Activated T-helper 1 cell treated with Interleukin-2 at 50 U/mL for 16 hours (primary cell): ENCODE measurements around the gene ZNF709.
"Not testable (repeated sequence)": the region's sequence is repeated elsewhere in the genome, so short reads cannot be mapped to it uniquely, and the experiment has no call there.

ENCODE experiments used
- DNase-seq: peaks from one replicate; pipeline ENCODE4 v3.0.0-alpha.2; 2020; ENCODE audit warnings: low read depth

Gene ZNF709

DNA sequence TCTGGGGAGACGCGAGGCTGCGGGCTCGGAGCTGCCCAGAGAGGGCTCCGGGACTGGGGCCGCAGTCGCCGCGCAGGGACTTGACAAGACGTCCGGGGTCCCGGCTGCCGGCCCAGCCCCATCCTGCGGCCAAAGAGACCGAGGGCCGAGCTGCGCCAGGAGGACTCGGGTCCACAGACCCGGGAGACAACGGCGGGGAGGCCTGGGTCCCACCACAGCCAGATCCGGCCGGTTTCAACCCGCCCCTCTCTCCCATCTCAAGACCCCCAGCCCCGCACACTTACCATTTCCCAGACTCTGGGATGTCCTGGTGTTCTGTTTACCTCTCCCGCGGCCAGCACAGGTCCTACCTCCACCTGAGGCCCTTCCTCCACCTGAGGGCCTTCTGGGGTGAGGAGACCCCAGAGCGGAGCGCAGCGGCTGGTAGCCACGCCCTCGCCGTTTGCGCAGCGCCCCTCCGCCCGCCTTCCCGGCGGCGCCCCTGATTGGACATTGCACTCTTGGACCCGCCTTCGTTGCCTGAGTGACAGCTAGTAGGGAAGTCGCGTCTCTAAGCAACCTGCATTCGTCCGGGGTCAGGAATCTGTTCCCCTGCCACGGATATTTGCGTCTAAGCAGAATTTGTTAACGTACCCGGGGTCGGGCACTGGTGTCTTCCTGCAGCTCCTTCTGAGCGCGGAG is at the start of gene ZNF709:
ZNF709 (minus strand) TSS at position 446 of the 681 bp plus-strand sequence; CDS start at position 287, 159 bp downstream.
- peak; percentile 77 for DNase-seq

DNA sequence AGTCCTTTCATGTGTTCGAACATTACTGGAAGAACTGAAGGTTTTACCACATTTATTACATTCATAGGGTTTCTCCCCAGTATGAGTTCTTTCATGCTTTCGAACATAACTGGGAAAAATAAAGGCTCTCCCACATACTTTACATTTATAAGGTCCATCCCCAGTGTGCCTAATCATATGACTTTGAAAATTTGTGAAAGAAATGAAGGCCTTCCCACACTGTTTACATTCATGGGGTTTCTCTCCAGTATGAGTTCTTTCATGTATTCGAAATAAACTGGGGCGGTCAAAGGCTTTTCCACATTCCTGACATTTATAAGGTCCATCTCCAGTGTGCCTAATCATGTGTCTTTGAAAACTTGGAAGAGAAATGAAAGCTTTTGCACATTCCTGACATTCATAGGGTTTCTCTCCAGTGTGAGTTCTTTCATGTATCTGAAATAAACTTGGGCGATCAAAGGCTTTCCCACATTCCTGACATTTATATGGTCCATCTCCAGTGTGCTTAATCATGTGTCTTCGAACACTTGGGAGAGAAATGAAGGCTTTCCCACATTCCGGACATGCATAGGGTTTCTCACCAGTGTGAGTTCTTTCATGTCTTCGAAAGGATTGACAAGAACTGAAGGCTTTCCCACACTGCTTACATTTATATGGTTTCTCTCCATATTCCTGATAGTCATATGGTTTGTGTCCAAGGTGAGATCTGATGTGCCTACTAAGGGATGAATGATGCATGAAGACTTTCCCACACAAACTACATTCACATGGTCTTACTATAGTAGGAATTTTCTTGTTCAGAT is 42.6 kb upstream of the ZNF709 start:
- DNase-seq, result no peak

DNA sequence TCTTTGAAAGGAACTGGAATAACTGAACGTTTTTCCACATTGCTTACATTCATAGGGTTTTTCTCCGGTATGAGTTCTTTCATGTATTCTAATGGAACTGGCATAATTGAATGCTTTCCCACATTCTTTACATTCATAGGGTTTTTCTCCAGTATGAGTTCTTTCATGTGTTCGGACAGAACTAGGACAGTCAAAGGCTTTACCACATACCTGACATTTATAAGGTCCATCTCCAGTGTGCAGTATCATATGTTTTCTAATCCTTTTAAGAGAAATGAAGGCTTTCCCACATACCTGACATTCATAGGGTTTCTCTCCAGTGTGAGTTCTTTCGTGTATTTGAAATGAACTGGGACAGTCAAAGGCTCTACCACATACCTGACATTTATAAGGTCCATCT is 41.9 kb upstream of the ZNF709 start:
- DNase-seq, result no peak

DNA sequence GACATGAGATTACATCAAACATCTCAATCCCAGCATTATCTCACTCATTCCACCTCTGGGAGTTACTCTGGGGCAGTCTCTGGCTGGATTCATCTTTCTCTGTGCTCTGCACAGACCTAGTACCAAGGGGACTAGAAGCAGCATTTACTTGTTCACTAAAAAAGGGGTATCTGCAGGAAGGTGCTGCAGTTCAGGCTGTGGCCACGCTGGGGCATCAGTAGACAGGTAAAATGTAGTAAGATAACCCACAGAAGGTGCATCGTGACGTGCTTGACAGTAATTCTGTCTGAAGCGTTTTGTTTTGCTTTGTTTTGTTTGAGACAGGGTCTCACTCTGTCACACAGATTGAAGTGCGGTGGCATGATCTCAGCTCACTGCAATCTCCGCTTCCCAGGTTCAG is 37.4 kb upstream of the ZNF709 start:
- DNase-seq, result no peak

DNA sequence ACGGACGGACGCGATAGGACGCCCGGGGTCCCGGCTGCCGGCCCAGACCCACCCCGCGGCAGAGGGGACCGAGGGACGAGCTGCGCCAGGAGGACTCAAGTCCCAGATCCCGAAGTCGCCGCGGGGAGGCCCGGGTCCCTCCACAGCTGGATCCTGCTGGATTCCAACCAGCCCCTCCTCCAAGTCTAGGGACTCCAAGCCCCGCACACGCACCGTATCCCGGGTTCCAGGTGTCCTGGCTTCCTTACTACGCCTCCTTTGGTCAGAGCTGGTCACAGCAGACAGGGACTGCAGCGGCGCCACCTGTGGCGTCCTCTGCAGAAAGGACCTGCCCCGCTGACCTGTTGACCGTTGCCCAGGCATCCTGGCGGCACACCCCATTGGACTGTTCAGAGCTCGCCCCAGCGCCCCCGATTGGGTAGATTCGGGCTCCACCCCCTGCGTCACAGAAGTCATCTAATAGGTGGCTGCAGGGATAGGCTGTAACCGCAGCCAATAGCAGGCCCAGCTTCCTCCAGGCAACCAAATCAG is 29.0 kb upstream of the ZNF709 start:
- DNase-seq, result no peak

DNA sequence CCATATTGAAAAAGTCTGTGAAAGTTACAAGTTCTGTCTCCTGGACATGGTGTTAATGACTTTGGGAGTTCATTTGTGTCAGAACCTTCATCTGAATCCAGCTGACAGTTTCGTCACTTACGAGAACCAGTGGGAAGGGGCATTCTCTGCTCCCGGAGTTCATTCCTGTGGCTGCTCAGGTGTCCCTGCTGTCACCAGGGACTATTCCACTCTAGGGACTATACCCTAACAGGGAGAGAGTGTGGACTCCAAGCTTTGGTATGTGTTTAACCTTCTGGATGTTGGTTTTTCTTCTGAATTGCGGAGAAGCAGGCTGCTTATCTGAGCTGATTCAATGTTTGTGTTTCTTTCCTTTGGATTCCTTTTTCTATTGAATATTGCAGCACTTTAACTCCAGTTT is 12.4 kb upstream of the ZNF709 start:
- no peak for DNase-seq

DNA sequence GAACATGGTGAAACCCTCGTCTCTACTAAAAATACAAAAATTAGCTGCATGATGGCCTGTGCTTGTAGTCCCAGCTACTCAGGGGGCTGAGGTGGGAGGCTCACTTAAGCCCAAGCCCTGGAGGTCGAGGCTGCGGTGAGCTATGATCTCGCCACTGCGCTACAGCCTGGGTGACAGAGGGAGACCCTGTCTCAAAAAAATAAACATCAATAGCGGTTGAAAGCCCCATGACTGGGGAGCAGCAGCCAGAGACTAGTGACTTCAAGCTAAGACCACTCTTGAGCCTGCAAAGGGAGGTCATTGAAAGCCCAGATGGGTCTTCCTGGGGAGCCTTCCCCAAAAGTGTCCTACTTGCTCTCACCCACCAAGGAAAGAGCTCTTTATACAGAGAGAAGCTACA is 11.9 kb upstream of the ZNF709 start:
- DNase-seq, result no peak

DNA sequence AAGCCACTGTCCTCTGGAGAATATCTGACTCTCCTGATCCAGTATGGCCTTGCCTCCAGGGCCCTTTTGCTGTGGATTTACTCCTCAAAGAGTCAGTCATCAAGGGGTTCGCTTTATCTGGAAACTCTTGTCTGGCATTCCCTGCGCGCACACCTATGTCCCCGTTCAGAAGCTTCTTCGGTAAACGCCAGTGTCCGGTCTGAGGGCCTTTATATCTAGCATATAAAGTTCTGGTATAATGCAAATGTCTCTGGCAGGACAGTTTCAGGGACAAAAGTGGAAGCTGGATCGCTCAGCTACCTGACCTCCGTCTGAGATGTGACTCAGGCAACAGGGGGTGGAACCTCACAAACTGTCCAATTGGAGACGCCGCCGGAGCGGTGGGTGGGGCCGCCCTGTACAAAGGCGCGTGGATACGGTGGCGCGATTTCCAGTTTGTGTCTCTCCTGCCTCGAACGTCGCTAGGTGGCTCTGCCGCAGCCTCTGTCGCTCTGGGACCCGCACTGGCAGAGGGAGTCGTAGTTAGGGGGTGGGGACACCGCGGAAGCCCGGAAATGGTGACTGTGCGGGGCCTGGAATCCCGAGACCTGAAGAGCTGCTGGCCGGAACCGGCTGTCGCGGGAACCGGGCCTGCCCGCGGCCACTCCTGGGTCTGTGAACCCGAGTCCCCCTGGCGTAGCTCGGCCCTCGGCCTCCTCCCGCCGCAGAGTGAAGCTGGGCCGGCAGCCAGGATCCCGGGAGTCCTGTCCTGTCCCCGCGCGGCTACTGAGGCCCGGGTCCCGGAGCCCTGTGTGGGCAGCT is 10.6 kb upstream of the ZNF709 start:
- peak; percentile 88 for DNase-seq

DNA sequence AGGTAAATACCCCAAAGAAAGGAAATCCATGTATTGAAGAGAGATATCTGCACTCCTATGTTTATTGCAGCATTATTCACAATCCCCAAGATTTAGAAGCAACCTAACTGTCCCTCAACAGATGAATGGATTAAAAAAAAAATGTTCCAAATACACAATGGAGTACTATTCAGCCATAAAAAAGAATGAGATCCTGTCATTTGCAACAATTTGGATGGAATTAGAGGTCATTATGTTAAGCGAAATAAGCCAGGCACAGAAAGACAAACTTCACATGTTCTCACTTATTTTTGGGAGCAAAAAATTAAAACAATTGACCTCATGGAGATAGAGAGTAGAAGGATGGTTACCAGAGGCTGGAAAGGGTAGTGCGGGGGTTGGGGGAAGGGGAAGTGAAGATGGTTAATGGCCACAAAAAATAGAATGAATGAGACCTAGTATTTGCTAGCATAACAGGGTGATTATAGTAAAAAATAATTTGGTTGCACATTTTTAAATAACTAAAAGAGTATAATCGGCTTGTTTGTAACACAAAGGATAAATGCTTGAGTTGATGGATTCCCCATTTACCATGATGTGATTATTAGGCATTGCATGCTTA is 9.7 kb upstream of the ZNF709 start:
- DNase-seq, result no peak

DNA sequence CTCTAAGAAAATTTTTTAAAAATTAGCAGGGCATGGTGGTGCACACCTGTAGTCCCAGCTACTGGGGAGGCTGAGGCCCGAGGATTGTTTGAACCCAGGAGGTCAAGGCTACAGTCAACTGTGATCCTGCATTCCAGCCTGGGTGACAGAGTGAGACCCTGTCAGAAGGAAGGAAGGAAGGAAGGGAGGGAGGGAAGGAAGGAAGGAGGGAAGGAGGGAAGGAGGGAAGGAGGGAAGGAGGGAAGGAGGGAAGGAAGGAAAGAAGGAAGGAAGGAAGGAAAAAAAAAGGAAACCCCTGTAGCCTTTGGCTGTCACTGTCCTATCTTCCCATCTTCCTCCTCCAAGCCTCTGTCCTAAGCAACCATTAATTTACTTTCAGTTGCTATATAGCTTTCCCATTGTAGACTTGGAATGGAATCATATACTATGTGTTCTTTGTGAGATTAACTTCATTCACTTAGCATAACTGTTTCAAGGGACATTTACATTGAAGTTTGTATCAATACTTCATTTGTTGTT is 1.7 kb upstream of the ZNF709 start:
- not testable (repeated sequence) for DNase-seq

DNA sequence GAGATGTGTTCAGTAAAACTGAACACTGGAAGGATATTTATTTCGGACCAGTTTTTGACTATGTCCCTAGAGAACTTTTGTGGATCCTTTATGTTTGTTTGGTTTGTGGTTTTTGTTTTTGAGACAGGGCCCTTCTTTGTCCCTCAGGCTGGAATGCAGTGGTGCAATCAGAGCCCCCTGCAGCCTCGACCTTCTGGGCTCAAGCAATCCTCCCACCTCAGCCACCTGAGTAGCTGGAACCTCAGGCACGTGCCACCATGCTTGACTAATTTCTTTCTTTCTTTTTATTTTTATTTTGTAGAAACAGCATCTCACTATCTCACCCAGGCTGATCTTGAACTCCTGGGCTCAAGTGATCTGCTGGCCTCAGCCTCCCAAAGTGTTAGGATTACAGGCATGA is 955 bp upstream of the ZNF709 start:
- DNase-seq, result no peak

DNA sequence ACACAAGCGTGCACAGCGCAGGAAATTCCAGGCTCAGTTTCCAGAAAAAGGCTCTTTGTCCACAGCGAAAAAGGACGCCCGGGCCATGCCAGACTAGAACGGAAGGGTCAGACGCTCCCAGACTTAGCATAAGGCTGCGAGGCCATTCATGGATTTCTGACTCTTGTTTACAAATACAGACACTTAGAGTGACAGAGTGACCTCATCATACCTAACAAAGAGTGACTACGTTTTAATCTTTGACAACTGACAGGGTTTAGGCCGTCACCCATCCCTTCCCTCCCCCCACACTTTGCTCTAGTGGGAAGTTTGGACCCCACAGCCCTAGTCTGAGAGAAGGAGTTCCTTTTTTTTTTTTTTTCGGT is 418 bp upstream of the ZNF709 start:
- DNase-seq, result no peak

DNA sequence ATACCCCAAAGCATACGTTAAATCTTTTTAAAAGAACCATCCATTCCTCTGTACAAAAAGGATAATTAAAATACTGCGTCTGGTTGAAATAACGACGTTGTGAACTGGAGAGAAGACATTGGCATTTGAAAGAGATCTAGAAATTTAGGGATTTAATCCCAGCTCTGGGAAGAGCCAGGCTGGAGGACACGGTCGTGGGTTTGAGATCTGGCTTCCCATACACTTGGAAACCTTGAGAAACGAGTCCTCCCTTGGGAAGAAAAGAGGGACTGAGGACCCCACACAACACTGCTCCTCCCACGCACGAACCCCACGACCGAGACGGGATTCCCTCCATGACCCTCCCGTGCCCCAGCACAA is 625 bp downstream of the ZNF709 start:
- DNase-seq, result no peak

DNA sequence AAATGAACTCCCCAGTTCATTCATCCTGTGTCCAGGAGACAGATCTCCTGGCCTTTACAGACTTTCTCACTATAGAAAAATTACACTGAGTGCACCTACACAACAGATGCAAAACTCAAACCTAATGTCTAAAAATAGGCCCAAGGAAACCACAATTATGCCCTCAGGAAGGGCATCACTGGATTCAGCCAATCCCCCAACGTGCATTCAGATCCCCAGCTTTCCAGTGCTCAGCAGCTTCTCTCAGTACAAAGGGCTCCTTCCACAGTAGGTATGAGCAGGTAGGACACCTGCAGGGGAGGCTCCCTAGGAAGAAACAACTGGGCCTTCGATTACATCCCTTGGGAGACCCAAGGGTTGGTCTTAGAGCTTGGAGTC is 2.1 kb downstream of the ZNF709 start:
- DNase-seq, result no peak

DNA sequence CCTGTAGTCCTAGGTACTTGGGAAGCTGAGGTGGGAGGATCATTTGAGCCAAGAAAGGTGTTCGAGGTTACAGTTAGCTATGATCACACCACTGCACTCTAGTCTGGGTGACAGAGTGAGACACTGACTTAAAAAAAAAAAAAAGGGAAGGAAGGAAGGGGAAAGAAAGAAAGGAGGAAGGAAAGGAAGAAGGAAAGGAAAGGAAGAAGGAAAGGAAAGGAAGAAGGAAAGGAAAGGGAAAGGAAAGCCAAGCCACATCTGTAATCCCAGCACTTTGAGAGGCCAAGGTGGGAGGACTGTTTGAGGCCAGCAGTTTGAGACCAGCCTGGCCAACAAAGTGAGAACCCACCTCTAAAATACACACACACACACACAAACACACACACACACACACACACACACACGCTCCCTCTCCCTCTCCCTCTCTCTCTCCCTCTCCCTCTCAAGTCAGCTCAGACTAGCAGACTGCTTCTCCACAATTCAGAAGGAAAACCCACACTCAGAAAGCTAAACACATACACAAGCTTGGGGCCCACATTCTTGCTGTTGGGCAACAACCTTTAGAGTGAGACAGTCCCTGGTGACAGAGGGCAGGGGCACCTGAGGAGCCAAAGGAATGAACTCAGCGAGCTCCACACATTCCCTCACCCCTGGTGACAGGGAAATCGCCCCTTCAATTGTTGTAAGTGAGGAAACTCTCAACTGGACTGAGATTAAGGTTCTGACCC is 2.7 kb downstream of the ZNF709 start:
- no peak for DNase-seq

DNA sequence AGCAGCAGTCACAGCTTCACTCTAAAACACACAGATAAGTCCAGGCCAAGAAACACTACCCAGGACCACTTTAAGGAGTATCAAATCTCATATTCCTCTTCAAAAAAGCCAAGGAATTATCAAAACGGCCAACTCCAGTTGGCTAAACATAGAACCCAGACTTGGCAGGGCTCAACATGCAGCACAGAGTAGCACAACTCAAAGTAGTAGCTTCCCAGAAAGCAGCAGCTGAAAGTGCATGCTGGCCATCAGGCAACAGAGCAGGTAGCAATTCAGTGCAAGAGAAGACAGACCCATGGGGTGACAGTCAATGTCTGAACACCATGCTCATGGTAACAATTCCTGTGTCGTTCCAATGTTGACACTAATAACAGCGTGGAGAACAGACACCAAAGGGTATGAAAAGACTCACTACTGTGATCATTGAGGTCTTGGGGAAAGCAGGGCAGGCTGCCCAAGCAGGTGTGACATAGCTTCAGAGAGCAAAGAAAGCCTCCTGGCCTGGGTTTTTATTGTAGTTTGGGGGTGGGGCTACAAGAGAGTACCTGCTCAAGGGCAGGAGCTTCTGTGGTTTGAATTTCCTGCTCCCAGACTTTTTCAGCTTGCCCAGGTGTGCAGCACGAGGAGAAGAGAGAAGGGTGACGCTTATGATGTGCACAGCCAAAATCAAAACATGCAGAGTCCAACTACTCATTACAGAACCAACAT is 6.2 kb downstream of the ZNF709 start:
- DNase-seq, result no peak

DNA sequence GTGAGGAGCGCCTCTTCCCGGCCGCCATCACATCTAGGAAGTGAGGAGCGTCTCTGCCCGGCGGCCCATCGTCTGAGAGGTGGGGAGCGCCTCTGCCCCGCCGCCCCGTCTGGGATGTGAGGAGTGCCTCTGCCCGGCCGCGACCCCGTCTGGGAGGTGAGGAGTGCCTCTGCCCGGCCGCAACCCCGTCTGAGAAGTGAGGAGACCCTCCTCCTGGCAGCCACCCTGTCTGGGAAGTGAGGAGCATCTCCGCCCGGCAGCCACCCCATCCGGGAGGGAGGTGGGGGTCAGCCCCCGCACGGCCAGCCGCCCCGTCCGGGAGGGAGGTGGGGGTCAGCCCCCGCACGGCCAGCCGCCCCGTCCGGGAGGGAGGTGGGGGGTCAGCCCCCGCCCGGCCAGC is 17.0 kb downstream of the ZNF709 start:
- not testable (repeated sequence) for DNase-seq

DNA sequence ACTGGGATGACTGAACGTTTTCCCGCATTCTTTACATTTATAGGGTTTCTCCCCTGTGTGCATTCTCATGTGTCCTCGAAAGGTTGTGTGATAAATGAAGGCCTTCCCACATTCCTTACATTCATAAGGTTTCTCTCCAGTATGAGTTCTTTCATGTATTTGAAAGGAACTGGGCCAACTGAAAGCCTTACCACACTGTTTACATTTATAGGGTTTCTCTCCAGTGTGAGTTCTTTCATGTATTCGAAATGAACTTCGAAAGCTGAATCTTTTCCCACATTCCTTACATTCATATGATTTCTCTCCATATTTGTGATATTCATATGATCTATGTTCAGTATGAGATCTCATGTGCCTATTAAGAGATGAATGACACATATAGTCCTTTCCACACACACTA is 19.4 kb downstream of the ZNF709 start:
- no peak for DNase-seq

DNA sequence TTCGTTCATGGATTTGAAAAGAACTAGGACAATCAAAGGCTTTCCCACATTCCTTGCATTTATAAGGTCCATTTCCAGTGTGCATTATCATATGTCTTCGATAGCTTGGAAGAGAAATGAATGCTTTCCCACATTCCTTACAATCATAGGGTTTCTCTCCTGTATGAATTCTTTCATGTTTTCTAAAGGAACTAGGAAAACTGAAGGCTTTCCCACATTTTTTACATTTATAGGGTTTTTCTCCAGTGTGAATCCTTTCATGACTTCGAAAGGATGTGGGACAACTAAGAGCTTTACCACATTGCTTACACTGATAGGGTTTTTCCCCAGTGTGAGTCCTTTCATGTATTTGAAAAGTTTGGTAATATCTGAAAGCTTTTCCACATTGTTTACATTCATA is 19.8 kb downstream of the ZNF709 start:
- no peak for DNase-seq

DNA sequence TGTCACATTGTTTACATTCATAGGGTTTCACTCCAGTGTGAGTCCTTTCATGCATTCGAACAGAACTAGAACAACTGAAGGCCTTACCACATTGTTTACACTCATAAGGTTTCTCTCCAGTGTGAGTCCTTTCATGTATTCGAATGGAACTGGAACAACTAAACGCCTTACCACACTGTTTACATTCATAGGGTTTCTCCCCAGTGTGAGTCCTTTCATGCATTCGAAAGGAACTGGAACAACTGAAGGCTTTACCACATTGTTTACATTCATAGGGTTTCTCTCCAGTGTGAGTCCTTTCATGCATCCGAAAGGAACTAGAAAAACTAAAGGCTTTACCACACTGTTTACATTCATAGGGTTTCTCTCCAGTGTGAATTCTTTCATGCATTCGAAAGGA is 20.5 kb downstream of the ZNF709 start:
- not testable (repeated sequence) for DNase-seq

DNA sequence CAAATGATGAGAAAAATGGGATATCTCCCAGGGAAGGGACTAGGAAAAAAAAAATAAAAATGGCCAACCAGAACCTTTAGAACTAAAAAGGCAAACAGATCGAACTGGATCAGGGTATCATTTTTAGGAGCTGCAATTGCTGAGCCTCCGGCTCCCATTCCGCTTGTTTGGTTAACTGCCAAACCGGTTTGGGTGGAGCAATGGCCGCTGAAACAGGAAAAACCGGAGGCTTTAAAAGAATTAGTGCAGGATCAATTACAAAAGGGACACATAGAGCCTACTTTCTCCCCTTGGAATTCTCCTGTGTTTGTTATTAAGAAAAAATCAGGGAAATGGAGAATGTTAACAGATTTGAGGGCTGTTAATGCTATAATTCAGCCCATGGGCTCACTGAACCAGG is 31.1 kb downstream of the ZNF709 start:
- no peak for DNase-seq
